Measurements from ENCODE around the gene C3orf20.

The C3orf20 gene

GRCh38 chr3:14680115-14680514, 5.2 kb downstream of the C3orf20 start:
- Histone ChIP-seq H3K27ac (ENCODE audit: low read depth, low read length) (no peak overlapping the region), H3K4me3 (ENCODE audit: low read depth, low read length) (no peak overlapping the region), H3K4me1 (ENCODE audit: control insufficient read depth, insufficient read depth, low read length) (no peaks in the 10 kb centered on the region), H3K36me3 (ENCODE audit: control insufficient read depth, insufficient read depth, low read length) (no peaks in the 10 kb centered on the region), H3K27me3 (ENCODE audit: control insufficient read depth, insufficient read depth, low read length) (no peaks in the 10 kb centered on the region), H3K9ac (ENCODE audit: low read depth, low read length) (no peak overlapping the region), H3K9me3 (ENCODE audit: control insufficient read depth, insufficient read depth, low read length) (peaks cover 9% of the 10 kb centered on the region)

DNA sequence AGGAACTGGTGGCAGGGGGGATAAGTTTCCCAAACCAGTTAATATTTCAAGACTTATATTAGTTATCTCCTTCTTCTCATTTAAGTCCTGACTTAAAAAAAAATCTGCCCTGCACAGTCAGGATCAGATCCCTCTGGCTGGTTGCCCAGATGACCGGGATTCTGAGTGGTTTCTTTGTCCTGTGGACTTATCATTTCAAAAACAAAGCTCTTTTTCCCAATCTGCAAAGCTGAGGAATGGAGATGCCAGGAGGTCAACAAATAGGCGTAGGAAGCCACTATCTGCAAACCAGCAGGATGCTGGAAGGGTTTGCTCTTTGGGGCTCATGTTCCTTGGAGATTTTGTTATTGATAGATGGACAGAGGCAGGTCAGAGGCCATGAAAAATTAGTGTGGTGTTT, 5.8 kb downstream of the C3orf20 start:
- Histone ChIP-seq H3K27ac (ENCODE audit: low read depth, low read length) (no peak overlapping the region), H3K27me3 (ENCODE audit: control insufficient read depth, insufficient read depth, low read length) (no peaks in the 10 kb centered on the region), H3K9me3 (ENCODE audit: control insufficient read depth, insufficient read depth, low read length) (peaks cover 9% of the 10 kb centered on the region), H3K4me3 (ENCODE audit: low read depth, low read length) (no peak overlapping the region), H3K9ac (ENCODE audit: low read depth, low read length) (no peak overlapping the region), H3K36me3 (ENCODE audit: control insufficient read depth, insufficient read depth, low read length) (no peaks in the 10 kb centered on the region), H3K4me1 (ENCODE audit: control insufficient read depth, insufficient read depth, low read length) (no peaks in the 10 kb centered on the region)

DNA sequence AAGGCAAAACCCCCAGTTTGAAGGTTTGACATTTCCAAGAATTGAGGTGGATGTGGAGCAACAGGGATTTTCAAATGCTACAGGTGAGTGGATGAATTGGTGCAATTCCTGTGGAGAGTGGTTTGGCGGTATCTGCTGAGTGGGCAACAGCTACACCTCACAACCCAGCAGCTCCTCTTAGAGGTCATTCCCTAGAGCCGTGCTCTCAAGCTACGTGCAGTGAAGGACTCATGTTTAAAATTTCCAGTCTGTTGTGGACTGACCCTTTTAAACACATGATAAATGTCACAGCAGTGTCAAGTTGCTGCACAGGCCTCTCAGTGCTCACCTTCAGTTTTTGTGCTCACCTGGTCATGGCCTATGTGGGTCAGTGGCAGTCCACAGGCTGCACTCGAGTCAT, 9.5 kb downstream of the C3orf20 start:
- Histone ChIP-seq H3K4me1 (ENCODE audit: control insufficient read depth, insufficient read depth, low read length) (no peaks in the 10 kb centered on the region), H3K9ac (ENCODE audit: low read depth, low read length) (no peak overlapping the region), H3K9me3 (ENCODE audit: control insufficient read depth, insufficient read depth, low read length) (peaks cover 9% of the 10 kb centered on the region), H3K27ac (ENCODE audit: low read depth, low read length) (no peak overlapping the region), H3K27me3 (ENCODE audit: control insufficient read depth, insufficient read depth, low read length) (no peaks in the 10 kb centered on the region), H3K4me3 (ENCODE audit: low read depth, low read length) (no peak overlapping the region), H3K36me3 (ENCODE audit: control insufficient read depth, insufficient read depth, low read length) (no peaks in the 10 kb centered on the region)

DNA sequence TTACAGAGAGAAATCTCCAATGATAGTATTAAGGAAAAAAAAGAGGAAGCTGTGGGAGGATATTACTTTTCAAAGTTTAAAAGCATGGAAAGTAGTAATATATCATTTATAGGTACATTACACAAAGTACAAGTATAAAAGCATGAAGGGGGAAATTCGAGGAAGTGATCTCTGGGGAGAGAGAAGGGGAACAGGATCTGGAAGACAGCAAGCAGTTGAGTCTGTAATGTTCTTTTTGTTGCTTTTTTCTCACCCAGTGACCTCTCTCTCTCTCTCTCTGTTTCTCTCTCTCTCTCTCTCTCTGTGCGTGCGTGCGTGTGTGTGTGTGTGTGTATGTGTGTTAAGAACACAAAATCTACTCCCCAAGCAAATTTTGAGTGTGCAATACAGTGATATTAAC, 10.2 kb downstream of the C3orf20 start:
- no peak overlapping the region for H3K27ac ChIP-seq (ENCODE audit: low read depth, low read length)
- H3K9me3 ChIP-seq (ENCODE audit: control insufficient read depth, insufficient read depth, low read length): peaks cover 3% of the 10 kb centered on the region
- no peaks in the 10 kb centered on the region for H3K27me3 ChIP-seq (ENCODE audit: control insufficient read depth, insufficient read depth, low read length)
- H3K4me3 ChIP-seq (ENCODE audit: low read depth, low read length): no peak overlapping the region
- H3K36me3 ChIP-seq (ENCODE audit: control insufficient read depth, insufficient read depth, low read length): no peaks in the 10 kb centered on the region
- no peaks in the 10 kb centered on the region for H3K4me1 ChIP-seq (ENCODE audit: control insufficient read depth, insufficient read depth, low read length)
- no peak overlapping the region for H3K9ac ChIP-seq (ENCODE audit: low read depth, low read length)

DNA sequence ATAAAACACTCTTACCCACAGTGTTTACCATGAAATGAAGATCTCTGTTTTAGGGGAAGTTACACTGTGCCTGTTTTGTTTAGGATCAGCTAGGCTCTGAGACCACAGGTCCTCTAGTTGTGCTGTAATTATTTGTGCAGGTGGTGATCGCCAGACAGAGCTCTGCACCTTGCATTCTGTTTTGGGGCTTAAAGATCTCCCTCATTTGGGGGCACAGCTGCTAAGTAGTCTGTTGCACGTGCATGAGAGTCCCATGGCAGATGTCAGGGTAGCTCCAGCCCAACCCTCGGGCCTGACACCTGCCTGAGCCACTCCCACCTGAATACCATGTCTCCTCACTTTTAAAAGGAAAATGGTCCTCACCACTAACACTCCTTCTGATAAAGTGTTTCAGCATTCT, 12.4 kb downstream of the C3orf20 start:
- H3K9me3 ChIP-seq (ENCODE audit: control insufficient read depth, insufficient read depth, low read length): no peaks in the 10 kb centered on the region
- H3K4me1 ChIP-seq (ENCODE audit: control insufficient read depth, insufficient read depth, low read length): no peaks in the 10 kb centered on the region
- H3K36me3 ChIP-seq (ENCODE audit: control insufficient read depth, insufficient read depth, low read length): no peaks in the 10 kb centered on the region
- no peaks in the 10 kb centered on the region for H3K27me3 ChIP-seq (ENCODE audit: control insufficient read depth, insufficient read depth, low read length)
- no peak overlapping the region for H3K27ac ChIP-seq (ENCODE audit: low read depth, low read length)
- no peak overlapping the region for H3K9ac ChIP-seq (ENCODE audit: low read depth, low read length)
- no peak overlapping the region for H3K4me3 ChIP-seq (ENCODE audit: low read depth, low read length)

DNA sequence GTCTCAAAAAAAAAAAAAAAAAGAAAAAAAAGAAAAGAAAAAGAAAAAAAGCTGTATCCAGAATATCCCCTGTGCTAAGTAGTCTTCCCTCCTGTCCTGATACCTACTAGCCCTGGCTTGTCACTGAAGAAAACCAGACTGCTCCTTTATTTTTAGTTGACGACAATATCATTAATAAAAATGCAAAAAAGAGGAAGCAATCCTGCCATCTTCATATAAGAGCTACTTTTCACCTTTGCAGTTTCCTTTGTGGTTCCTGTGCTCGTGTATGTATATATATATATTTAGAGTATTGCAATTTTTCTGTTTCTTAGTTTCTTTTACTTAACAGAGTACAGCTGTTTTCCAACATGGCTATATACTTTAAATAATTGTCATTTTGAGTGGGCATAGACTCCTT, 13.6 kb downstream of the C3orf20 start:
- no peaks in the 10 kb centered on the region for H3K4me1 ChIP-seq (ENCODE audit: control insufficient read depth, insufficient read depth, low read length)
- H3K27me3 ChIP-seq (ENCODE audit: control insufficient read depth, insufficient read depth, low read length): no peaks in the 10 kb centered on the region
- H3K9ac ChIP-seq (ENCODE audit: low read depth, low read length): no peak overlapping the region
- no peaks in the 10 kb centered on the region for H3K9me3 ChIP-seq (ENCODE audit: control insufficient read depth, insufficient read depth, low read length)
- H3K4me3 ChIP-seq (ENCODE audit: low read depth, low read length): no peak overlapping the region
- H3K27ac ChIP-seq (ENCODE audit: low read depth, low read length): no peak overlapping the region
- no peaks in the 10 kb centered on the region for H3K36me3 ChIP-seq (ENCODE audit: control insufficient read depth, insufficient read depth, low read length)

DNA sequence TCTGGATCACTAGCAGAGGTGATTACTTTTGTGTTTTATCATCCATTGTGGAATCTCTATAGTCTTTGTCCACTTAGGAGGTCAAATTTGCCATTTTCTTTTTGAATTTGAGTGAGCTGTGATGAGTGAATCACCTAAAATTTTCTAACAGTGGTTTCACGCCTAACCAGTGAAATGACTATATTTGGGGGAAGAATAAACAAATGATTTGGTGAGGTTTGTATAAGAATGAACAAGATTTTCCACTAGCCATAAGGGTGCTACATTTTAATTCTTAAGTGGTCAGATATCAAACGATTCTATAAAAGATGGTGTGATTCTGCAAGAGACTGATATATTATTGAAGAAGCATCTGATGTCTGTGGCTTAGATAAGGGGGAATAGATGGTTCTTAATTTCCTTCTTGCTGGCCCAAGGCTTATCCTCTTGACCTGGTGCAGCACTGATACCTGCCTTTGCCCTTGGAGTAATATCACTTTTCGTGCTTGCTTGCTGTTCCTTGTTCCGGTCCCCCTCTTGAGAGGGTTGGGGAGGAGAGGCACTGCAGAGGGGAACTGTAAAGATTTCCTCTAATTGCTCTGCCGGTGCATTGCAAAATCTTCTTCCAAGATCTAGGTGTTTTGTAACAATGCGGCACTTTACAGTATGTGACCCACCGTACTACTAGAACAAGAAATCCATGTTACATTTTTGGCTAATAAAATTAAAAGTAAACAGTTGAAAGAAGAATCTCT, 14.5 kb downstream of the C3orf20 start:
- Histone ChIP-seq H3K27ac (ENCODE audit: low read depth, low read length) (no peak overlapping the region), H3K4me3 (ENCODE audit: low read depth, low read length) (no peak overlapping the region), H3K36me3 (ENCODE audit: control insufficient read depth, insufficient read depth, low read length) (no peaks in the 10 kb centered on the region), H3K27me3 (ENCODE audit: control insufficient read depth, insufficient read depth, low read length) (no peaks in the 10 kb centered on the region), H3K9me3 (ENCODE audit: control insufficient read depth, insufficient read depth, low read length) (no peaks in the 10 kb centered on the region), H3K9ac (ENCODE audit: low read depth, low read length) (no peak overlapping the region), H3K4me1 (ENCODE audit: control insufficient read depth, insufficient read depth, low read length) (no peaks in the 10 kb centered on the region)

DNA sequence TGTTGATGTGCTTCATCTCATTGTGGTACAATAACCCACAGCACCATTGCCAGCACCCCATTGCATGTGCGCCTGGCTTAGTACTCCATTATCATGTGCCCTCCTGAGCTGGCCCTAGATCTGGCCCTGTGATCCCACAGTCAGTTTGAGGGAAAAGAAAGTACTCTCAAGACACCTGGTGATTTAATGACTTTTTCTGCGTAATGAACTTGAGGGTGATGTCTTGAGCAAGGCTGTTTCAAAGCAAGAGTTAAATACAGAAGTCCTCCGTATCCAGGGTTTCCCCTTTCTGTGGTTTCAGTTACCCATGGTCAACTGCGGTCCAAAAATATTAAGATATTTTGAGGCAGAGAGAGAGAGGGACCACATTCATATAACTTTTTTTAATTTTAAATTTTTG, 16.3 kb downstream of the C3orf20 start:
- H3K4me1 ChIP-seq (ENCODE audit: control insufficient read depth, insufficient read depth, low read length): no peaks in the 10 kb centered on the region
- H3K9me3 ChIP-seq (ENCODE audit: control insufficient read depth, insufficient read depth, low read length): no peaks in the 10 kb centered on the region
- H3K36me3 ChIP-seq (ENCODE audit: control insufficient read depth, insufficient read depth, low read length): no peaks in the 10 kb centered on the region
- H3K27ac ChIP-seq (ENCODE audit: low read depth, low read length): no peak overlapping the region
- no peak overlapping the region for H3K9ac ChIP-seq (ENCODE audit: low read depth, low read length)
- no peak overlapping the region for H3K4me3 ChIP-seq (ENCODE audit: low read depth, low read length)
- H3K27me3 ChIP-seq (ENCODE audit: control insufficient read depth, insufficient read depth, low read length): no peaks in the 10 kb centered on the region

DNA sequence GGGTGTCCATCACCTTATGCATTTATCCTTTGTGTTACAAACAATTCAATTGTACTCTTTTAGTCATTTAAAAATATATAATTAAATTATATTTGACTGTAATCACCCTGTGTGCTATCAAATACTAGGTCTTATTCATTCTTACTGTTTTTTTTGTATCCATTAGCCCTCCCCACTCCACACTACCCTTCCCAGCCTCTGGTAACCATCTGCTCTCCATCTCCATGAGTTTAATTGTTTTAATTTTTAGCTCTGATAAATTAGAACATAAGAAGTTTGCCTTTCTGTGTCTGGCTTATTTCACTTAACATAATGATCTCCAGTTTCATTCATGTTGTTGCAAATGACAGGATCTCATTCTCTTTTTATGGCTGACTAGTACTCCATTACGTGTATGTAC, 16.8 kb downstream of the C3orf20 start:
- H3K9me3 ChIP-seq (ENCODE audit: control insufficient read depth, insufficient read depth, low read length): no peaks in the 10 kb centered on the region
- H3K4me1 ChIP-seq (ENCODE audit: control insufficient read depth, insufficient read depth, low read length): no peaks in the 10 kb centered on the region
- no peak overlapping the region for H3K9ac ChIP-seq (ENCODE audit: low read depth, low read length)
- H3K36me3 ChIP-seq (ENCODE audit: control insufficient read depth, insufficient read depth, low read length): no peaks in the 10 kb centered on the region
- no peaks in the 10 kb centered on the region for H3K27me3 ChIP-seq (ENCODE audit: control insufficient read depth, insufficient read depth, low read length)
- no peak overlapping the region for H3K27ac ChIP-seq (ENCODE audit: low read depth, low read length)
- no peak overlapping the region for H3K4me3 ChIP-seq (ENCODE audit: low read depth, low read length)

GRCh38 chr3:14698601-14699244, 23.8 kb downstream of the C3orf20 start:
- H3K27me3 ChIP-seq (ENCODE audit: control insufficient read depth, insufficient read depth, low read length): no peaks in the 10 kb centered on the region
- no peak overlapping the region for H3K27ac ChIP-seq (ENCODE audit: low read depth, low read length)
- no peak overlapping the region for H3K9ac ChIP-seq (ENCODE audit: low read depth, low read length)
- no peaks in the 10 kb centered on the region for H3K9me3 ChIP-seq (ENCODE audit: control insufficient read depth, insufficient read depth, low read length)
- H3K4me3 ChIP-seq (ENCODE audit: low read depth, low read length): no peak overlapping the region
- no peaks in the 10 kb centered on the region for H3K4me1 ChIP-seq (ENCODE audit: control insufficient read depth, insufficient read depth, low read length)
- no peaks in the 10 kb centered on the region for H3K36me3 ChIP-seq (ENCODE audit: control insufficient read depth, insufficient read depth, low read length)

DNA sequence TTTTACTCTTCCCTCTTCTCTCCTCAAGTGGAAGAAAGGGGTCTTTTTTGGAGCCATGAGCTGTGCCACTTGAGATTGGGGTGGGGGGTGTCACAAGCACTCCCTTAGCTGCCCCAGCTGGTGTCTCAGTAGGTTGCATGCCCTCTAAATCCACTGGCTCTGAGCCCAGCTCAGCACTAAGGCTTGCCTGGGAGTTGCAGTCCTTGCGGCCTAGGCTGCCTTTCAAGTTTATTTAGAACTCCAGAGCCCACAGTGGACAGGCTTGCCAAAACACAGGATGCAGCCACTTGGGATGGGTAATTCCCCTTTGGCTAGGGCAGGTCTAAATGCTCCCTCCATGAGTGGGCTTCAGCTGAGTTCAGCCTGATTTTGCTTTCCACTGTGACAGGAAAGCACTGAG, 24.7 kb downstream of the C3orf20 start:
- Histone ChIP-seq H3K27ac (ENCODE audit: low read depth, low read length) (no peak overlapping the region), H3K4me3 (ENCODE audit: low read depth, low read length) (no peak overlapping the region), H3K9me3 (ENCODE audit: control insufficient read depth, insufficient read depth, low read length) (no peaks in the 10 kb centered on the region), H3K27me3 (ENCODE audit: control insufficient read depth, insufficient read depth, low read length) (no peaks in the 10 kb centered on the region), H3K4me1 (ENCODE audit: control insufficient read depth, insufficient read depth, low read length) (no peaks in the 10 kb centered on the region), H3K36me3 (ENCODE audit: control insufficient read depth, insufficient read depth, low read length) (no peaks in the 10 kb centered on the region), H3K9ac (ENCODE audit: low read depth, low read length) (no peak overlapping the region)
